Neuronal stem cell (in vitro differentiated cells): ENCODE results near the gene ARMH4.

Source experiments
- DNase-seq: peaks from one replicate; pipeline ENCODE4 v3.0.0-alpha.2; 2013; ENCODE audit warnings: low spot score
- H2AFZ ChIP-seq: one replicate; pipeline ENCODE4 v1.6.1; 2013; ENCODE audit warnings: mild to moderate bottlenecking, low read length, inconsistent platforms
- H2AK5ac ChIP-seq: 2 replicates; pipeline ENCODE4 v1.6.1; 2013; ENCODE audit warnings: low read depth, mild to moderate bottlenecking, inconsistent platforms, low read length, moderate library complexity, mixed read lengths
- H2BK120ac ChIP-seq: 2 replicates; pipeline ENCODE4 v1.6.1; 2013; ENCODE audit warnings: low read depth, mild to moderate bottlenecking, inconsistent platforms, low read length, moderate library complexity, mixed read lengths
- H2BK12ac ChIP-seq: one replicate; pipeline ENCODE4 v1.6.1; 2013; ENCODE audit warnings: low read length, inconsistent platforms
- H2BK15ac ChIP-seq: 2 replicates; pipeline ENCODE4 v1.6.1; 2013; ENCODE audit warnings: mild to moderate bottlenecking, low read length, inconsistent platforms, mixed read lengths
- H2BK5ac ChIP-seq: one replicate; pipeline ENCODE4 v1.6.1; 2013; ENCODE audit warnings: inconsistent platforms, mild to moderate bottlenecking, low read length, moderate library complexity
- H3K14ac ChIP-seq: one replicate; pipeline ENCODE4 v1.6.1; 2013; ENCODE audit warnings: low read length, inconsistent platforms
- H3K18ac ChIP-seq: 2 replicates; pipeline ENCODE4 v1.6.1; 2013; ENCODE audit warnings: low read length, inconsistent platforms
- H3K23ac ChIP-seq: 2 replicates; pipeline ENCODE4 v1.6.1; 2013; ENCODE audit warnings: low read depth, mild to moderate bottlenecking, mixed read lengths, low read length, inconsistent platforms; ENCODE audit not compliant: poor library complexity
- H3K27ac ChIP-seq: replicated peaks from 3 replicates; pipeline ENCODE4 v1.5.1; 2013; ENCODE audit warnings: low read length, inconsistent platforms
- H3K27me3 ChIP-seq, 3 experiments: 2 replicates each; pipeline ENCODE4 v1.6.1; 2013; ENCODE audit warnings: low read length in 3 of 3, mild to moderate bottlenecking in 2 of 3, inconsistent platforms in 1 of 3, low read depth in 1 of 3, mixed read lengths in 1 of 3, moderate library complexity in 1 of 3; ENCODE audit not compliant: control insufficient read depth in 3 of 3, insufficient read depth in 3 of 3
- H3K36me3 ChIP-seq, 2 donors: replicated peaks in 1 of 2; 2 replicates each; pipeline ENCODE4 v1.6.1; 2013; ENCODE audit warnings: low read length in 2 of 2; ENCODE audit not compliant: control insufficient read depth in 2 of 2, insufficient read depth in 2 of 2
- H3K4ac ChIP-seq: 2 replicates; pipeline ENCODE4 v1.6.1; 2013; ENCODE audit warnings: inconsistent platforms, mild to moderate bottlenecking, low read length, moderate library complexity
- H3K4me1 ChIP-seq, 2 donors: 1 replicate in 1 of 2; 2 replicates in 1 of 2; pipeline ENCODE4 v1.6.1; 2013; ENCODE audit warnings: low read length in 2 of 2, low read depth in 1 of 2; ENCODE audit not compliant: control insufficient read depth in 2 of 2, insufficient read depth in 1 of 2
- H3K4me2 ChIP-seq: one replicate; pipeline ENCODE4 v1.6.1; 2013; ENCODE audit warnings: mild to moderate bottlenecking, low read length, inconsistent platforms; ENCODE audit not compliant: insufficient read depth, poor library complexity, severe bottlenecking
- H3K4me3 ChIP-seq, 2 donors: 2 replicates each; pipeline ENCODE4 v1.5.1; 2013; ENCODE audit warnings: low read length in 2 of 2, mild to moderate bottlenecking in 2 of 2, inconsistent platforms in 1 of 2, moderate library complexity in 1 of 2
- H3K79me1 ChIP-seq: one replicate; pipeline ENCODE4 v1.6.1; 2013; ENCODE audit warnings: low read depth, mild to moderate bottlenecking, inconsistent platforms, low read length, moderate library complexity
- H3K9ac ChIP-seq: one replicate; pipeline ENCODE4 v1.6.1; 2013; ENCODE audit warnings: mild to moderate bottlenecking, low read depth, low read length, inconsistent platforms; ENCODE audit not compliant: poor library complexity
- H3K9me3 ChIP-seq, 2 donors: replicated peaks in 1 of 2; 2 replicates each; pipeline versions ENCODE3 to v1.6.1; 2013; ENCODE audit warnings: low read length in 2 of 2, mild to moderate bottlenecking in 2 of 2, inconsistent platforms in 1 of 2, low read depth in 1 of 2, mixed read lengths in 1 of 2, moderate library complexity in 1 of 2; ENCODE audit not compliant: control insufficient read depth in 2 of 2, insufficient read depth in 1 of 2
- H4K8ac ChIP-seq: one replicate; pipeline ENCODE4 v1.6.1; 2013; ENCODE audit warnings: low read depth, mild to moderate bottlenecking, inconsistent platforms, low read length, moderate library complexity
- H4K91ac ChIP-seq: one replicate; pipeline ENCODE4 v1.6.1; 2013; ENCODE audit warnings: low read length, low read depth, mild to moderate bottlenecking, inconsistent platforms; ENCODE audit not compliant: poor library complexity
- WGBS, 2 donors: extraction: QIAGEN DNeasy Blood & Tissue Kit; methylation state at CpG; one replicate each; pipeline ENCODE4 v1.1.7; 2013; ENCODE audit warnings: missing lambda C conversion rate in 2 of 2, mixed read lengths in 1 of 2; ENCODE audit not compliant: insufficient read length in 2 of 2, insufficient replicate concordance in 1 of 2; ENCODE audit errors: extremely low coverage in 2 of 2; 5-methylcytosine and 5-hydroxymethylcytosine counted together

The ARMH4 gene

DNA sequence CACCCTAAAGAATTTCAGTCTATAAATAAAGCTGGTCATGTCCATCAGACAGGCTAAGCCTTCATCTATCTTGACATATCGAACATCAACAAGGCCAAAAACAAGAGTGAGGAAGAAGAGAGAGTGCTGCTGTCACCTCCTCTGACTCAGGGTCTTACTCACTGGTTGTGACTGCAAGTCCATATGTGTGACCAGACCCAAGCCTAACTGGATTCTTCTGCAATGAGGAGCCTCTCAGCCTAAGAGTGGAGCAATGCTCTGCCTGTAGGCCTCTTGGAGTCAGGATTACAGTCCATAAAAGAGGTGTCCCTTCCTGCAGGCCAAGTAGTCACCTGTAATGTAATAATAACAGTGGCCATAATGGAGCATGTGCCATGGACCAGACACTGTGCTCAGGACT lies 165.0 kb downstream of the ARMH4 start:
- Histone ChIP-seq H3K23ac (no peak overlapping the region), H3K4me1 (peaks cover 0 to 10% of the 10 kb centered on the region in 2 donors), H3K79me1 (no peaks in the 10 kb centered on the region), H3K4ac (no peak overlapping the region), H3K27ac (no peak overlapping the region), H4K91ac (no peak overlapping the region), H3K18ac (no peak overlapping the region), H3K4me2 (no peak overlapping the region), H2BK12ac (no peak overlapping the region), H3K9ac (no peak overlapping the region), H2AK5ac (no peak overlapping the region), H3K14ac (no peak overlapping the region), H2AFZ (no peak overlapping the region), H3K9me3 (no peaks in the 10 kb centered on the region), H3K36me3 (no peaks in the 10 kb centered on the region), H2BK120ac (no peak overlapping the region), H3K27me3 (no peaks in the 10 kb centered on the region), H3K4me3 (no peak overlapping the region), H4K8ac (no peak overlapping the region), H2BK5ac (no peak overlapping the region), H2BK15ac (no peak overlapping the region)
- no CpG with 5 or more reads among the region's 1 CpG for WGBS, 2 donors
- no peak for DNase-seq

DNA sequence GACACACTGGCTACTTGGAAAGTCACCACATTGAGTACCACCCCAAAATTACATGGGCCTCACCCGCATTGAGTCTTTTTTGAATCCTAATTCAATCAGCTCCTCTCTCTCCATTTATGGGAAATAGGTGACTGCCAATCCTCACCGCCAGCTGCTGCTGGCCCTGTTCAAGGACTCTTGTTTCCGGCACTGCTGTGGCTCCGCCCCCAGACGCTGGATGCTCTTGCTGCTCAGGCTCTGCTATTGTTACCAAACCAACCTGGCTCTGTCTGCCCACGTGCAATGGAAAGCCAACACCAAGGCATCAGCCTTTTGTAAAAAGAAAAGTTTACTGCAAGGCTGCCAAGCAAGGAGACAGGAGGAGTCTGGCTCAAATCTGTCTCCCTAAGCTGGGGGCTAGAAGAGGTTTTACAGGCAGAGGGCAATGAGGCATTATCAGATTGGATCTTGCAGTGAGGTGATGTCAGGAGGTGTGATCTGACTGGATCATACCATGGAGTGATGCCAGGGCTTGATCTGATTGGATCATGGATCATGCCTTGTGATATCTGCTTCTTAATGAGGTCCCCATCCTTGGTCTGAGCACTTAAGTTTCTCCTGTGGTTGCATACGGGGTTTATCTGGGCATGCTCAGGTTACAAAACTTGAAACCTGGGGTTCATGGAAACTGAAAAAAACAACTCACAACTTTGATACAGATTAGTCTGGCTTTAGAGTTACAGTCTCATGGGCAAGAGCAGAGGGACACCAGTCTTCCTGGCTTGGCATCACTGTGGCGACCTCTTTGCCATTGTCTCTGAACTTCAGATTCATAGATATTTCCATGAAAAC lies 169.0 kb downstream of the ARMH4 start:
- no peak overlapping the region for H3K4me2 ChIP-seq
- no peaks in the 10 kb centered on the region for H3K79me1 ChIP-seq
- no CpG with 5 or more reads among the region's 8 CpGs for WGBS, 2 donors
- no peak overlapping the region for H2BK12ac ChIP-seq
- H2BK120ac ChIP-seq, result no peak overlapping the region
- H3K18ac ChIP-seq, result no peak overlapping the region
- no peaks in the 10 kb centered on the region for H3K27me3 ChIP-seq
- no peak overlapping the region for H4K8ac ChIP-seq
- H3K23ac ChIP-seq, result no peak overlapping the region
- H3K9ac ChIP-seq, result no peak overlapping the region
- H4K91ac ChIP-seq, result no peak overlapping the region
- H2AK5ac ChIP-seq, result no peak overlapping the region
- DNase-seq, result no peak
- H2AFZ ChIP-seq, result peak overlapping the region; percentile 77
- H3K4me1 ChIP-seq, result peaks cover 0 to 8% of the 10 kb centered on the region in 2 donors
- H3K36me3 ChIP-seq, result no peaks in the 10 kb centered on the region
- H3K14ac ChIP-seq, result no peak overlapping the region
- no peaks in the 10 kb centered on the region for H3K9me3 ChIP-seq
- H3K4me3 ChIP-seq, result no peak overlapping the region
- H2BK5ac ChIP-seq, result no peak overlapping the region
- no peak overlapping the region for H2BK15ac ChIP-seq
- no peak overlapping the region for H3K27ac ChIP-seq
- H3K4ac ChIP-seq, result no peak overlapping the region

DNA sequence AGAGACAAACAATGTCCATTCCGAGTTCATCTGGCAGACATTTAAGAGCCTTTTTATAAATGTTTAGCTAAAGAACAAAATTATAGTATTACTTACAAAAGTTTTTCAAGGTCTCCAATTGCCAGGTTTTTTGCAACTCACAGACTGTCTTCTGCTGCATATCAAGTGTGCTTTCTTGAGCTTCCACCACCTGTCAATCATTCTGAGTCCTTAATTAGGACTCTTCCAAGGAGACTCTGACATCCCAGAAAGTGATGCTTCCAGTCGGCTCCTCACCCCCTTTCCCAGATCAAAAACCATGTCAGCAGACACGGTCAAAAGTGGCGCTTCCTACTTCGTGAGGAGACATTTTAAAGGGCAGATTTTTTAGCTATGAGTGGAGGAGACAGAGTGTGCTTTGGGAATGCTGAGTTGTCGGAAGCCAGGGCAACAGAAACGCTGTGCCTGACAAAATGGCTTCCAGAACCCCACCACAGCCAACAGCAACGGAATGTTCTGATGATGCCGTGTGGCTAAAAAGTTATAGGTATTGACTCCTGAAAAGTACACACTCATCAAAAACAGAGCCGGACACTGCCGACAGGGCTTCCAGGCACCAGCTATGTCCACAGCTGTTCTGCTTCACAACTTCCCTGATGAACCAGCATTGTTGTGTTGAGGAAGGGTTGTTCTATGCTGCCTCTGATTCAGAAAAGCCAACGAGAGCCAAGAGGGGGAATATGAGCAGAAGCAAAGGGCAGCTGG lies 170.0 kb downstream of the ARMH4 start:
- Histone ChIP-seq H4K91ac (no peak overlapping the region), H3K23ac (no peak overlapping the region), H3K36me3 (no peaks in the 10 kb centered on the region), H3K4me1 (peaks cover 0 to 8% of the 10 kb centered on the region in 2 donors), H3K27me3 (no peaks in the 10 kb centered on the region), H3K9me3 (peaks cover 0 to 1% of the 10 kb centered on the region in 2 donors), H3K4me3 (no peak overlapping the region), H2BK120ac (no peak overlapping the region), H2BK12ac (no peak overlapping the region), H3K27ac (no peak overlapping the region), H2BK5ac (no peak overlapping the region), H4K8ac (peak overlapping the region; percentile 17), H3K14ac (no peak overlapping the region), H3K79me1 (no peaks in the 10 kb centered on the region), H2BK15ac (no peak overlapping the region), H3K4me2 (no peak overlapping the region), H3K4ac (no peak overlapping the region), H2AK5ac (no peak overlapping the region), H3K18ac (no peak overlapping the region), H3K9ac (no peak overlapping the region), H2AFZ (peak overlapping the region; percentile 69)
- no peak for DNase-seq
- no CpG with 5 or more reads among the region's 12 CpGs for WGBS, 2 donors

DNA sequence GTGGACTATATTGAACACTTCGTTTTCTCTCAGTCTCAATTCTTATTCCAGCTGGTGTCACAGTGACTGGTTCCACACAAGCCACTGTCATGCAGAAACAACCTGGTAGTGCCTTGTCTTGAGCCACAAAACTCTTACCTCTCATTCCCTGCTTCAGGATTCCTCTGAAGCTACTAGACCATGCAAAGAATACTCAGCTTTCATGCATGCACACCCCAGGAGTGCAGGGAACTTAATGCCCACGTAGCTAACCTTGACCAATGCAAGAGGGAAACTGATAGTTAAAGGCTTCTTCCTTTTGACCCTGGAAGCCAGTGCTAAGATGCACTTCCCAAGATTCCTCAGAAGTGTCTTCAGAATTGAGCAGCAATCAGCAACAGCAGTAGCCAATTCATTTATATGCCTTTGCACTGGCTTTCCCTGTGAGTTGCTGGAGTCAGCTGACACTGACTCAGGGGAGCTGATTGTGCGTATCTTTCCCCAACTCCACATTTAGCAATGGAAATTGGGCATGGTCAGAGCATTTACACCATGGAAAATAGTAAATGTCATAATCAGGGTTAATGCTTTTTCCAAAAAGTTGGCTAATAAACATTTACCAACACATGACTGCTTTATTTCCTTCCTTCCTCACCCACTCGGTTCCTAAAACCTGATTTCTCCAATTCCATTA lies 172.5 kb downstream of the ARMH4 start:
- Histone ChIP-seq H3K79me1 (no peaks in the 10 kb centered on the region), H3K27me3 (no peaks in the 10 kb centered on the region), H3K14ac (no peak overlapping the region), H2BK15ac (no peak overlapping the region), H2BK12ac (no peak overlapping the region), H3K4me2 (no peak overlapping the region), H4K91ac (no peak overlapping the region), H2BK5ac (no peak overlapping the region), H3K9me3 (peaks cover 0 to 1% of the 10 kb centered on the region in 2 donors), H3K4ac (no peak overlapping the region), H4K8ac (no peak overlapping the region), H2BK120ac (no peak overlapping the region), H3K4me1 (peaks cover 0 to 8% of the 10 kb centered on the region in 2 donors), H3K4me3 (no peak overlapping the region), H3K23ac (no peak overlapping the region), H3K9ac (no peak overlapping the region), H3K36me3 (no peaks in the 10 kb centered on the region), H3K27ac (no peak overlapping the region), H2AK5ac (no peak overlapping the region), H2AFZ (no peak overlapping the region), H3K18ac (no peak overlapping the region)
- DNase-seq, result no peak
- no CpG with 5 or more reads among the region's 4 CpGs for WGBS, 2 donors
